Ovary (tissue), 9 donors: ENCODE measurements around the gene C2orf92. TPM values are rescaled to one million over a fixed set of nuclear protein-coding genes. Genes with fewer than 3 reads are reported as not detected.

Source experiments
- DNase-seq, 5 donors: peaks; one replicate each; pipeline ENCODE4 v3.0.0-alpha.2; 2019 to 2020
- H3K27ac ChIP-seq, 2 donors: fragments of 200-600 bp; one replicate each; pipeline versions ENCODE4 v1.5.1 to v1.8.0; 2019 to 2022
- H3K27me3 ChIP-seq: fragments of 200-600 bp; one replicate; pipeline ENCODE4 v1.8.0; 2022
- H3K36me3 ChIP-seq: fragments of 200-600 bp; sonication (generic); one replicate; pipeline ENCODE4 v1.5.1; 2019
- H3K4me1 ChIP-seq: one replicate; pipeline ENCODE4 v1.8.1; 2013; ENCODE audit warnings: mild to moderate bottlenecking, moderate library complexity; ENCODE audit not compliant: insufficient read depth
- H3K4me3 ChIP-seq: fragments of 200-600 bp; sonication (generic); one replicate; pipeline ENCODE4 v1.5.1; 2017
- H3K9me3 ChIP-seq, 2 donors: fragments of 200-600 bp in 1 of 2; sonication (generic) in 1 of 2; one replicate each; pipeline versions ENCODE4 v1.5.1 to v1.8.1; 2013 to 2019; ENCODE audit warnings: mild to moderate bottlenecking in 1 of 2, moderate library complexity in 1 of 2
- EP300 ChIP-seq: sonication (generic); formaldehyde crosslinking; IDR thresholded peaks from one replicate; pipeline ENCODE4 v1.6.1; 2017; ENCODE audit warnings: antibody characterized with exemption
- POLR2A ChIP-seq: fragments of 450-650 bp; IDR thresholded peaks from one replicate; pipeline ENCODE4 v1.6.1; 2017; ENCODE audit warnings: antibody characterized with exemption, mild to moderate bottlenecking, moderate library complexity
- WGBS, 3 donors: extraction: QIAGEN DNeasy Blood & Tissue Kit in 1 of 3; methylation state at CpG; one replicate each; pipeline versions ENCODE4 v1.1.5 to v1.1.7; 2013 to 2017; 5-methylcytosine and 5-hydroxymethylcytosine counted together
- intact Hi-C, 4 donors: fragments of 100-400 bp; cut with DNase I; formaldehyde crosslinking; loops; one replicate each; pipeline versions ENCODE4 v1.11.0 to v1.15.1; 2022 to 2023
- polyA plus RNA-seq, 2 donors: library from polyadenylated mRNA; stranded (reverse); fragments of 200-250 nt in 1 of 2; fragments of 350-450 nt in 1 of 2; fragmentation: Illumina TruSeq in 1 of 2; extraction: RNeasy Lipid Tissue Mini Kit (QIAGEN cat#74804) in 1 of 2; gene quantifications; one replicate each; pipeline ENCODE4 v1.2.3, GENCODE V29; 2013 to 2014
- total RNA-seq, 7 donors: library from RNA; depleted of rRNA in 2 of 7; stranded (reverse); fragments of >200 nt in 2 of 7; fragmentation: NEBNext Ultra II Directional in 3 of 7; extraction: Animal tissue kit (Norgen Biotek cat#: 25700) in 3 of 7; gene quantifications; one replicate each; pipeline versions ENCODE4 v1.1.0 to v1.2.4, GENCODE V29; 2016 to 2023
- TF ChIP-seq, protein P1 (sequence below), 3 donors: fragments of 450-650 bp in 2 of 3; fragments of 200-600 bp in 1 of 3; IDR thresholded peaks; one replicate each; pipeline versions ENCODE4 v1.5.1 to v1.8.0; 2016 to 2022; ENCODE audit warnings: antibody characterized with exemption in 3 of 3, mild to moderate bottlenecking in 1 of 3
- donor health status: DM: no; HTN: no; CAD: no; lungs with moderate emphysema.
- donor health status: DM: no; HTN: no; CAD: no.
- donor health status: Bipolar disorder and iron deficiency.
- donor health status: DM: yes; HTN: yes; CAD: no.
- donor health status: DM: no; HTN: no; CAD: no.
- donor health status: DM: yes; HTN: yes; CAD: no.

The C2orf92 gene
- total and polyA plus RNA-seq, 9 donors = 2.3 to 17.5 (median 4.0) TPM

DNA sequence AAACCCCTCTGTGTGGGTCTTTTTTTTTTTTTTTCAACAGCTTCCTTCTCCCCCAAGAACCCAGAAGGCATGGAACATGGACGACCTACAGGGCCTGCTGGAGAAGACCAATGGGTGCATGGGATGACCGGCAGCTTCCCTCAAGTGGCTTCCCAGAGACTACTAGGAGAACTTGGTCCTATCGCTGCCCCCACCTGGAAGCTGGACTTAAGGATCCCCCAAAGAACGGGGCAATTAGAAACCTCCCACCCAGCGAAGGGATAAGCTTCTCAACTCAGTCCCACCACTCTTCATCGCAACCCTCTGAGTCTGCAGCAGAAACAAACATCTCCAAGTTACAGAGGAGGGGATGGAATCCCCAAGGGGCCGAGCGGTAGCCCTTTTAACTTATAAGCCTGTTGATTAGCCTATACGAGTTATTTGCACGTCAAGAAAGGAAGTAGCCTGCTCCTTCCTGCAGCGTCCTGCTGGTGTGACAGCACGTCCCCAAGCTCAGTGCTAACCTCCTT is 7.1 kb upstream of the C2orf92 start:
- WGBS, 3 donors = 32 to 37% (median 35%) methylated on average over 12 of the region's 12 CpGs
- Histone ChIP-seq H3K36me3 (no peaks in the 10 kb centered on the region), H3K27ac (peak overlapping the region in 1 of 2 donors; percentile 87), H3K9me3 (no peaks in the 10 kb centered on the region), H3K4me1 (peaks cover 12% of the 10 kb centered on the region), H3K27me3 (no peaks in the 10 kb centered on the region), H3K4me3 (peak overlapping the region; percentile 66)
- intact Hi-C loops = loop anchor here in 1 of 4 donors (2.0 kb wide), 1 partner anchor 16 kb away; the partner anchor contains the start of gene COX5B
- no peak for DNase-seq
- no peak for TF ChIP-seq POLR2A
- TF ChIP-seq EP300 = no peak
- TF ChIP-seq, protein P1, sequence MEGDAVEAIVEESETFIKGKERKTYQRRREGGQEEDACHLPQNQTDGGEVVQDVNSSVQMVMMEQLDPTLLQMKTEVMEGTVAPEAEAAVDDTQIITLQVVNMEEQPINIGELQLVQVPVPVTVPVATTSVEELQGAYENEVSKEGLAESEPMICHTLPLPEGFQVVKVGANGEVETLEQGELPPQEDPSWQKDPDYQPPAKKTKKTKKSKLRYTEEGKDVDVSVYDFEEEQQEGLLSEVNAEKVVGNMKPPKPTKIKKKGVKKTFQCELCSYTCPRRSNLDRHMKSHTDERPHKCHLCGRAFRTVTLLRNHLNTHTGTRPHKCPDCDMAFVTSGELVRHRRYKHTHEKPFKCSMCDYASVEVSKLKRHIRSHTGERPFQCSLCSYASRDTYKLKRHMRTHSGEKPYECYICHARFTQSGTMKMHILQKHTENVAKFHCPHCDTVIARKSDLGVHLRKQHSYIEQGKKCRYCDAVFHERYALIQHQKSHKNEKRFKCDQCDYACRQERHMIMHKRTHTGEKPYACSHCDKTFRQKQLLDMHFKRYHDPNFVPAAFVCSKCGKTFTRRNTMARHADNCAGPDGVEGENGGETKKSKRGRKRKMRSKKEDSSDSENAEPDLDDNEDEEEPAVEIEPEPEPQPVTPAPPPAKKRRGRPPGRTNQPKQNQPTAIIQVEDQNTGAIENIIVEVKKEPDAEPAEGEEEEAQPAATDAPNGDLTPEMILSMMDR (IDR thresholded peaks at IDR 0.05) = no peak

DNA sequence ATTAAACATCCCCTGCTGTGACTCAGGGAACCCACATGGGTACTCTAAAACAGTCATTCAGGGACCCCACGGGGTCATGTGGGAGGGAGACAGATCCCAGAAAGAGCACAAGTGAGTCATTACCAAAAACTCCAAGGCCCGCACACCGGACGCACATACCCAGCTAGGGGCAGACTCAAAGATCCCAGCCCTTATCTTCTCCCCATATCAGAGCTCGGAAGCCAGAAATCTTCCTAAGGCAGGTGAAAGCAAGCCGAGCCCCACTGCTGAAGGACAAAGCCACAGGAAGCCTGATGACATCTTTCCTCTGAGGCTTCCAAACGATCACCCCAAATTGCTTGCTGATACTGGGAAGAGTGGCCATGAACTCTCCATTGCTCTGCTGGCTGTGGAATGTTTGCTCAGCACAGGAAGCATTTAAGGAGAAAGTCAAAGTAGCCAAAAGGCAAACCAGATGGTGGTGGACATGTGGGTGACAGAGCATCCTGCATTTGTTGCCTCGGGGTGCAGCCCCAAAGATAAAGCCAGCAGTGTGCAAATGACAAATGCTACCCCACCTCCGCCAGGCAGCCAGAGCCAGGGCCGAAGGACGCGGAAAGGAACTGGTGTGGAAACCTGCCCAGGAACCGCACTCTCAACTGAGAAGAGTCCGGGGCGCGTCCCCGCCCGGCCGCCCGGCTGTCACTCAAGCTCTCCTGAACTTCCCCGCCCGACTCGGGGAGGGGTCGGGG is 6.5 kb upstream of the C2orf92 start:
- TF ChIP-seq POLR2A = peak; percentile 7
- TF ChIP-seq, protein P1 (IDR thresholded peaks at IDR 0.05) = no peak
- no peak for TF ChIP-seq EP300
- 0 to 1% (median 1%) methylated on average over 21 to 24 of the region's 24 CpGs for WGBS, 3 donors
- intact Hi-C loops = loop anchor here in 1 of 4 donors (2.0 kb wide), 1 partner anchor 16 kb away; the partner anchor contains the start of gene COX5B

DNA sequence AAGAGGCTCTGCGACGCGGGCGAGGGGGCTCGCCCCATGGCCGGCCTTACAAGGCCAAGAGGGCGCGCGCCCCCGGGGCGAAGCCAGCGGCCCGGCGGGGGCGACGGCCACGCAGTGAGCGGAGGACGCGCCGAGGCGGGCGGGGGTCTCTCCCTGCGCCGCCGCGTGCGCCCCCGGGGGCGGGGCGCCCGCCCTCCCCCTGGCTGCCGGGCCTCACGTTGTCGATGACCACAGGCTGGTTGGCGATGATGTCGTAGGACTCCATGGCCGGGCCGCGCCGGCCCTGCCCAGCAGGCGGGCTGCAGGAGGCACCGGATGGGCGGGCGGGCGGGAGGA is 5.9 kb upstream of the C2orf92 start:
- Histone ChIP-seq H3K4me1 (peaks cover 12% of the 10 kb centered on the region), H3K4me3 (peak overlapping the region; percentile 66), H3K36me3 (no peaks in the 10 kb centered on the region), H3K27me3 (no peaks in the 10 kb centered on the region), H3K9me3 (no peaks in the 10 kb centered on the region), H3K27ac (peak overlapping the region; percentile 51 to 87)
- intact Hi-C loops = loop anchor here in 1 of 4 donors (2.0 kb wide), 1 partner anchor 17 kb away; the partner anchor contains the start of gene COX5B
- no peak for DNase-seq
- 0 to 1% (median 0%) methylated on average over 12 to 46 of the region's 46 CpGs for WGBS, 3 donors
- TF ChIP-seq, protein P1 (IDR thresholded peaks at IDR 0.05) = no peak

More for the DNA sequence above, 6.5 kb upstream of the C2orf92 start:
- Histone ChIP-seq H3K4me1 (peaks cover 12% of the 10 kb centered on the region), H3K27ac (peak overlapping the region; percentile 51 to 87), H3K36me3 (no peaks in the 10 kb centered on the region), H3K9me3 (no peaks in the 10 kb centered on the region), H3K27me3 (no peaks in the 10 kb centered on the region), H3K4me3 (peak overlapping the region; percentile 66)
- DNase-seq = peak; percentile 56 to 76 (median 75)

DNA sequence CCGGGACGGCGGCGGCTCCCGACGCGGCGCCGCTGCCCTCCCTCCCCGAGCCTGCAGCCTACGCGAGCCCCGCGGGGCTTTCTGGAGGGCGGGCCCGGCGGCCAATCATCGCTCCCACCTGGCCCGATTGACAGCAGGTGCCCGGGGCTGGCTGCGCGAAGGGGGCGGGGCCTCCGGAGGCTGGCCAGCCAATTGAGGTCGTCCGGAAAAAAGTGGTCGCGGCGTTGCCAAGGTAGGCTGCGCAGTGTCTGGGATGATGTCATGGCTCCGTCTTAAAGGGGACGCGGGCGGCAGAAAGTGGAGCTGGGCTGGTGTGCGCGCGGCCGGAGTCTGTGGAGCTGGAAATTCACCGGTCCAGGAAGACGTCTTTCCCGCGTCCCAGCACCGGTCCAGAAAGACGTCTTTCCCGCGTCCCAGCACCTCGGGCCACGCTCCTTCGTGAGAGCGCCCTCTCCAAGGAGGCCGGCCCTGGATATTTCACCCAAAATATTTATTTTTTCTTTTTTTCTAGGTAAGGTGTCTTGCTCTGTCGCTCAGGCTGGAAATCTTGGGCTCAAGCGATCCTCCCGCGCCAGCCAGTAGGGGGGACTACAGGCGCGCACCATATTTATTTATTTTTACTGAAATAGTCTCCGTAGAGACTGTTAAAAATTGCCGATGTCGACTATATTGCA is 5.4 kb upstream of the C2orf92 start, which contains the start of gene ACTR1B:
Gene ACTR1B, minus strand, starts transcription at position 83 of the 674 bp plus-strand sequence. CDS start 154 bp downstream, outside the sequence.
- TF ChIP-seq POLR2A = peak; percentile 84
- TF ChIP-seq EP300 = no peak
- TF ChIP-seq, protein P1 (IDR thresholded peaks at IDR 0.05) = peak; percentile 18 to 64 (median 50)
- no peaks in the 10 kb centered on the region for H3K27me3 ChIP-seq
- DNase-seq = peak; percentile 97 to 98 (median 98)
- intact Hi-C loops = loop anchor here in 1 of 4 donors (2.0 kb wide), 1 partner anchor 17 kb away; the partner anchor contains the start of gene COX5B
- 0% methylated on average over 37 to 60 of the region's 60 CpGs for WGBS, 3 donors
- peak within 1 kb of the TSS; percentile 66 for H3K4me3 ChIP-seq
- H3K36me3 ChIP-seq = no peaks in the 10 kb centered on the region
- H3K4me1 ChIP-seq = peaks cover 12% of the 10 kb centered on the region
- H3K9me3 ChIP-seq = no peaks in the 10 kb centered on the region
- H3K27ac ChIP-seq = peak within 1 kb of the TSS; percentile 51 to 87
